T-helper 9 cell (primary cell): ENCODE measurements around the gene SLC39A10.
"Not testable (repeated sequence)": the region's sequence is repeated elsewhere in the genome, so short reads cannot be mapped to it uniquely, and the experiment has no call there.

Experiments
- DNase-seq: peaks from one replicate; pipeline ENCODE4 v3.0.0-alpha.2; 2020

Gene SLC39A10

DNA sequence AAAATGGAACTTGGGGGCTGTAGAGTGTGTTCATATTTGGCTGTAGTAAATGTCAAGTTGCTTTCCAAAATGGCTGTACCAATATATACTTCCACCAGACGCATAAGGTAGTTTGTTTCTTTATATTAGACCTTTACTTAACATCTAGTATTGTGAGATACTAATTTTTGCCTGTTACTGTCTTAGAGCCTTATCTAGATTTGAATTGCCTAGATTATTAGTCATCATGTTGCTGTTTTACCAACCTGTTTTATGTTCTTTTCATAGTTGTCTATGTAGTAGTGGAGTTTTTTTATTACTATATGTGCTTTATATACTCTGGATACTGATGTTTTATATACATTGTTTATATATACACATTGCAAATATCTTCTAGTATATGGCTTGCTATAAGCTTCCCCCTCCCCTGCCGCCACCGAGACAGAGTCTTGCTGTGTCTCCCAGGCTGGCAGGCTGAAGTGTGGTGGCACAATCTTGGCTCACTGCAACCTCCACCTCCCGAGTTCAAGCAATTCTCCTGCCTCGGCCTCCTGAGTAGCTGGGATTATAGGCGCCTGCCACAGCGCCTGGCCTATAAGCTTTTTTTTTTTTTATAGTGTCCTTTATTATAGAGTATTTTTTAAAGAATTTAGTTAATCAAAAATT, 18.9 kb downstream of the SLC39A10 start:
- no peak for DNase-seq

DNA sequence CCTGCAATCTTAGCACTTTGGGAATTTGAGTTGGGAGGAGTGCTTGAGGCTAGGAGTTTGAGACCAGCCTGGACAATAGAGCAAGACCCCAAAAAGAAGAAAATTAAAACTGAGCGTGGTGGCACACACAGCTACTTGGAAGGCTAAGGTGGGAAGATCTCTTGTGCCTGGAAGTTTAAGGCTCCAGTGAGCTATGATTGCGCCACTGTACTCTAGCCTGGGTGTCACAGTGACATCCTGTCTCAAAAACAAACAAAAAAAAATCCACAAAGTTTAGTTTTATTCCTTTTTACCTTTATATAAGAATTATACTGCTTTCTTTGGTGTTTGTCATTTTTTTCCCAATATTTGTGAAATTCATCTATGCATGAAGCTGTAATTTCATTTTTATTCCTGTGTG, 20.3 kb downstream of the SLC39A10 start:
- DNase-seq = no peak

DNA sequence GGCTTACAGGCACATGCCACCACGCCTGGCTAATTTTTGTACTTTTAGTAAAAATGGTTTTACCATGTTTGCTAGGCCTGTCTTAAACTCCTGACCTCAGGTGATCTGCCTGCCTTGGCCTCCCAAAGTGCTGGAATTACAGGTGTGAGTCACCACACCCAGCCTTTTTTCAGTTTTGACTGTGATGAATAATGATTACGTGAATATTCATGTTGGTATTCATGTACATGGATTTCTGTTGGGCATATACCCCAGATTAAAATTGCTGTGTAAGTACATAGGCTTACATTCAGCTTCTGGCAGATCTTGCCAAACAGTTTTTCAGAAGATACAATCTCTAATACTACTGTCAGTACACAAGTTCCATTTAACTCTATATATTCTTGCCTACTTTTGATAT, 20.9 kb downstream of the SLC39A10 start:
- DNase-seq = no peak

DNA sequence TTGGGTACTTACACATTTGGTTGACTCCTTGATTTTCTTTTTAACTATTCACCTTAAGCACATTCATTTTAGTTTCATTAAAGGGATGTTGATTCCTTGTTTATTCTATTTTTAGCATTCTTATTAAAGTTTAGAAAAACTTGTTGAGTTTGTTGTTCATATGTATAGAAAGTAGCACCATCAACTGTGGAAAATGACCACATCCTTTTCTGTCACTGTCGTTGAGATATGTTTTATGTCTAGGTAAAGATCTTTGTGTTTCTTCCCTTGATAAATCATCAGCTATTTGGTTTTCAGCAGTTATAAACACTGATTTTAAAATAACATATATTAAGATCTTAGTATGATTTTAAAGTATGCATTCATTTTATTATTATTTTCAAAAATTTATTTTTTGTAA, 25.1 kb downstream of the SLC39A10 start:
- no peak for DNase-seq

DNA sequence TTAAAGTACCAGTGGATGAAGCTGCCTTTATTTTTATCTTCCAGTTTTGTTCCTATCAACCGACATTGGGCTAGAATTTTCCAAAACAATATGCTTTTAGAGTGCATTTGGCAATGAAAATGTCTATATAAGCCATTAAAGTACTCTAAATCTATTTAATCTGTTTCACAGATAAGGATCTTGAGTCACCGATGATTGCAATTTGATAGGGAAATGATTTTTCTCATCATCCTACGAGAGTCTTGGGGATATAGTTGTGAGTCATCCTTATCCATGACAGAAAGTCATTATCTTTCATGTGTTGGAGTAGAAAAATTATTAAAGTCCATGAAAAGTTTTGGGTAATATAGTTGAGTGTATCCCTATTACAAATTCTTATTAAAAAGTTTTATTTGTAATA, 26.1 kb downstream of the SLC39A10 start:
- no peak for DNase-seq

DNA sequence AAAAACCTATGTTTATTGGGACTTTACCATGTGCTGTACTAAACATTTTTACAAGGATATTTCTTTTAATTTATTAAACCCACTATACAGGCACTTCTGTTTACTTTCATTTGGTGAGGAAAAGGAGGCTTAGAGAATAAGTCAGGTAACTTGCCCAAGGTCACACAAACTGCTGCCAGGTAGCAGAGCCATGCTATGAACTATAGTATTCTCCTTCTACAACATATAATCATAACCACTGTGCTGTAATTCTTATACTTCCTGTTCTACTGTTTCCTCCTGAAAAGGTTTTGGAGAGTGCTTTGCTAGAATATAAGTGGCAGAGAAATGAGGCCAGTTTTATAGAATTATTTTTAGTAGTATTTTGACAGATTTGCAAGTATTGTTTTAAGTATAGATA, 29.5 kb downstream of the SLC39A10 start:
- no peak for DNase-seq

DNA sequence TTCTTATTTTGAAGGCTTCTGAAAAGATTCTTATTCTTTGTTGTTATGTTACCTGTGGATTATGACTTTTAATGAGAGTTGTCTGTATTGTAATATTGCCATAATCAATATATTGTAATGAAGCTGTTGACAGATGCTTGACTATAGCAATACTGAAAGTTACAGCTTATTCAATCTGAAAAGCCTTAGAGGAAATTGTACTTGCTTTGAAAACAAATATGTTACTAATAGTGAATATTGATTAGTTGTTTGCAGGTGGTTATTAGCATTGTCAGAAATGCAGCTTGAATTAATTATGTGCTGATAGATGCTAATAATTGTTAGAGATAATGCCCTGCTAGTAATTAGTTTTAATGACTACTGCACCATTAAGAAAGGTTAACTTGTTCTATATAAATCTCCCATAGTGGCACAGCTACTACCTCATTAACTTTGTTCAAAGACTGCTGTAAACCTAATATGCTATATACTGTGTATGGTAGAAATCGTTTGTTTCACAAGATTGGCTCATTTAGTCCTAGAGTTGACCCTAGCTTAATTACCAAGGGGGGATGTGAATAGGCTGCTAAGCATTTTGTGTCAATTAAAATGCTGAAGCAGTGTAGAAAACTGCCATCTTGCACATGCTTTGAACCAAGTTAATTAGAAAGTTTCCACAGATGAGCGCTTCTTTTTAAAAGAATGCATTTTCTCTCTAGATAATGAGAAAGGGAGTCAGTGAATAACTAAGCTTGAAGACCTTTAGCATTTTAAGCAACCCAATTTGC, 30.5 kb downstream of the SLC39A10 start:
- DNase-seq = no peak

DNA sequence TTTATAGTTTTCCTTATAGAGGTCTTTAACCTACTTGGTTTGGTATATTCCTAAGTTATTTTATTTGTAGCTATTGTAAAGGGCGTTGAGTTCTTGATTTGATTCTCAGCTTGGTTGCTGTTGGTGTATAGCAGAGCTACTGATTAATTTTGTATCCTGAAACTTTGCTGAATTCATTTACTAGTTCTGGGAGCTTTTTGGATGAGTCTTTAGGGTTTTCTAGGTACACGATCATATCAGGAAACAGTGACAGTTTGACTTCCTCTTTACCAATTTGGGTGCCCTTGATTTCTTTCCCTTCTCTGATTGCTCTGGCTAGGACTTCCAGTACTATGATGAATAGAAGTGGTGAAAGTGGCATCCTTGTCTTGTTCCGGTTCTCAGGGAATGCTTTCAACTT, 35.5 kb downstream of the SLC39A10 start:
- DNase-seq = not testable (repeated sequence)

DNA sequence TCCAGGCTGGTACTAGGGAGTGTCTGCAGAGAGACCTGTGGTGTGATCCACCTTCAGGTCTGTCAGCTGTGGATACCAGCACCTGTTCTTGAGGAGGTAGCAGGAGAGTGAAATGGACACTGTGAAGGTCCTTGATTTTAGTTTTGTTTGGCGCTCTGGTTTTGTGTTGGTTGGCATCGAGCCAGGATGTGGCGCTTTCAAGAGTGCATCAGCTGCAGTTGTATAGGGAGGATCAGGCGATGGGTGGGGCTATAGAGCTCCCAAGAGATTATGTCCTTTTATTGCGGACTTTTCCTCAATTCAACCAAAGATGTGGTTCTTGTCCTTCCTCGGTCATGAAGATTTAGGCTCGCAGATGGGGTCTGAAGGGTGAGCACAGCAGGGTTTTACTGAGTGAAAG, 37.5 kb downstream of the SLC39A10 start:
- no peak for DNase-seq

DNA sequence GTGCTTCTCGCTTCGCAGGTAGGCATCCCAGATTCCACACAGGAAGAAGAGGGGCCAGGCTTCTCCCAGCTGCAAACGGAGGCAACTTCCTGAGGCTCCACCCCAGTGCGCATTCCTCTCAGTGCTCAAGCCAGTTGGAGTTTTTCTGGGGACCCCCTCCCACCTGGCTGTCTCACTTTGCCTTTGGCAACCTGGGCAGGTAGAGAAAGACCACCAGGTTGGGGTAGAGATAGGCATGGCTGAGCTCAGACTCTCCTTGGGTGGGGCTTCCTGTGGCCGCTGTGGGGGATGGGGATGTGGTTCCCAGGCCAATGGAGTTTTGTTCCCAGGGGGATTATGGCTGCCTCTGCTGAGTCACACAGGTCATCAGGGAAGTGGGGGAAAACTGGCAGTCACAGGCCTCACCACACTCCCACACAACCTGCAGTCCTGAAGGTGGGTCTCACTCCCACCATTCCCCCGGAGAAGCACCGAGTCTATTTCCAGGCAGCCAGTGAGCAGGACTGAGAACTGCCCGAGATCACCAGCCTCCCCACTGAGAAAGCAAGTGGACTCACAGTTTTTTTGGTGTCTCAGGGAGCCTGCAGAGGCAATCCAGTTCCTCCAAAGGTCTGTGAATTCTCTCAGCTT, 38.1 kb downstream of the SLC39A10 start:
- DNase-seq = no peak

DNA sequence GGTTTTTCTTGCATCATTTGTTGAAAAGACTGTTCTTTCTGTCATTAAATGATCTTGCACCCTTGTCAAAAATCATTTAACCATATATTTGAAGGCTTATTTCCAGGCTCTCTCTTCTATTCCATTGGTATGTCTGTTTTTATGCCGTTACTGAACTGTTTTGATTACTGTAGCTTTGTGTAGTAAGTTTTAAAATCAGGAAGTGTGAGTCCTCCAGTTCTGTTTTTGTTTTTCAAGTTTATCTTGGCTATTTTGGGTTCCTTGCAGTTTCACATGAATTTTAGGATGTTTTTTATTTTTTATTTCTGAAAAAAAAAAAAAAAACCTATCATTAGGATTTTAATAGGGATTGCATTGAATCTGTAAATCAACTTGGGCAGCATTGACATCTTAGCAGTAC, 39.0 kb downstream of the SLC39A10 start:
- no peak for DNase-seq

DNA sequence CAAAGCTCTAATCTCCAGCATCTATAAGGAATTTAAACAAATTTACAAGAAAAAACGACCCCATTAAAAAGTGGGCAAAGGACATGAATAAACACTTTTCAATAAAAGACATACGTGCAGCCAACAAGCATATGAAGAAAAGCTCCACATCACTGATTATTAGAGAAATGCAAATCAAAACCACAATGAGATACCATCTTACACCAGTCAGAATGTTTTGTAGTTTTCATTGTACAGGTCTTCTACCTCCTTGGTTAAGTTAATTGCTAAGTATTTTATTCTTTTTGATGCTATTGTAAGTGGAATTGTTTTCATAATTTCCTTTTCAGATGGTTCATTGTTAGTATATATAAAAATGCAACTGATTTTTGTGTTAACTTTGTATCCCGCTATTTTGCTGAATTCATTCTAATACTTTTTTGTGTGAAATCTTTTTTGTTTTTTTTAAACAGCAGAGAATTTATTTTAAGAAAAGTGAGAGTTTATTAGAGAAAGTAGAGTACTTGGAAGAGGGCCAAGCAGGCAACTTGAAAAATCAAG, 40.7 kb downstream of the SLC39A10 start:
- no peak for DNase-seq

DNA sequence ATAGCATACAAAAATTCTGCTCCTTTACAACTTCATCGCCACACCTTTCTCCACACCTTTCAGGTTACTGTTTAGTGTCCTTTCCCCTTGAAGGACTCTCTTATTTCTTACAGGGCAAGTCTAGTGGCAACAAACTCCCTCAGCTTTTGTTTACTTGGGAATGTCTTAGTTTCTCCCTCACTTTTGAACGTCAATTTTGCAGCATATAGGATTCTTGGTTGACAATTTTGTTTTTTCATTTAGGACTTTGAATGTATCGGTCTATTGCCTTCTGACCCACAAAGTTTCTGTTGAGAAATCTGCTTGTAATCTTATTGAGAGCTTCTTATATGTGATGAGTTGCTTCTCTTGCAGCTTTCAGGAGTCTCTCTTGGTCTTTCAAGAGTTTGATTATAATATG, 43.5 kb downstream of the SLC39A10 start:
- DNase-seq = no peak

DNA sequence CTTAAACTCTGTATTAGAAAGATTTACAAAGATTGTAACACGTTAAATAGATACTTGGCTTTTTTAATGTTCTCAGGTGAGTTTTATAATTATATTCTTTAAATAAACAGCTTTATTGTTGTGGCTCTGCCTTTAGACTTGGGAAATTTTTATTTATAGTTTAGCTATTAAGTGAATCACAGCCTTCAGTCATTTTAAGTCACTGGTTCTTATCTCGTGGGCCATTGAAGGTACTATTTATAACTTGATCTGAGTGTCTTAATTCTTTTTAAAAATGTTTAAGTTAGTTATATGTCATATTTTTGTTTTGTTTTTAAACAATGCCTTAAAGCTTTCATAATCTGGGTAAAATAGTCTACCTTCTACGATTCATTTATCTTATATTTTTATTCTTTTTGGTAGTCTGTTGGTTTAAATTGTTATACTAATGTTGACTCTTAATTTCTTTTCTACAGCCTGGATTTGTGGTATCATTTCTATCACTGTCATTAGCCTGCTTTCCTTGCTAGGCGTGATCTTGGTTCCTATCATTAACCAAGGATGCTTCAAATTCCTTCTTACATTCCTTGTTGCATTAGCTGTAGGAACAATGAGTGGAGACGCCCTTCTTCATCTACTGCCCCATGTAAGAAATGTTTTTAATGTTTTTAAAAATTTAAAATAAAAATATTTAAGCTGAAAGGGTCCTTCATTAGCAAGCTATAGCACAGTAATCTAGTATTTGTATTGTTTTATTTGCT, 49.3 kb downstream of the SLC39A10 start:
- DNase-seq = no peak

DNA sequence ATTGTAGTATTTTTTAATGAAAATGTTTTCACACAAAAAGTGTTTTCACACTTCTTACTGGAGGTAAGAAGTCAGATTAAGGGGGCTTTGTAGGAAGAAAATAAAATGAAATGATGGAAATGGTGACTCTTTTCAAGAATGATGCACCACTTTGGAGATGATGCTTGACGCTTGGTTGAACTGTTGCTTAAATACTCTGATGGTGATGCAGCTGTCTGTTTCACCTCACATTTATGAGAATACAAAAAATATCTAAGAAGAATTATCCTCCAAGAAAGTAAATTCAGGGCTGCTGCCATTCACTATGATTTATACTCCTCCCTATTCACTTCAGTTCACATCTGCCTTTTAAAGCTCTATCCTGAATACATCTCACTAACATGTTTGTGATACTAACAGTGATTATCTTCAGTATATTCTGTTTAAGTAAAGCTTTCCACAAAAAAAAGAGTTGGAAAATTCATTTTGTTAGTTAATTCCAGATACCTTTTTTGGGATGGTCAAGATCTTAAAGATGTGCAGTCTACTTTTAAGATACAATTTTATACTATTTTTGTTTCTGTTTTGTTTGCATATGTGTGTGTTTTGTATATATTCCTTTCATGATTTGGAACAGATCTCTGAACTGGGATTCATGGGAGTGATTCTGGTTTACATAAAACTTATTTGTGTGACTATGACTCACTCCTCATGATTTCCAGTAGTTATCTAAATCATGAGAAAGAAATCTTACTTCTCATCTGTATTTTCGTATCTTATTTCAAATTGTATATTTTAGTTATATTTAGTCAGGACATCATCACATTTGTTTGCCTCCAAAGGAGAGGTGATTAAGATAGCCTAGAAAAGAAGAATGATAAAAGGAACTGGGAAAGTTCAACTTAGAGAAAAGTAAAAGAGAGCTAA, 53.1 kb downstream of the SLC39A10 start:
- no peak for DNase-seq

DNA sequence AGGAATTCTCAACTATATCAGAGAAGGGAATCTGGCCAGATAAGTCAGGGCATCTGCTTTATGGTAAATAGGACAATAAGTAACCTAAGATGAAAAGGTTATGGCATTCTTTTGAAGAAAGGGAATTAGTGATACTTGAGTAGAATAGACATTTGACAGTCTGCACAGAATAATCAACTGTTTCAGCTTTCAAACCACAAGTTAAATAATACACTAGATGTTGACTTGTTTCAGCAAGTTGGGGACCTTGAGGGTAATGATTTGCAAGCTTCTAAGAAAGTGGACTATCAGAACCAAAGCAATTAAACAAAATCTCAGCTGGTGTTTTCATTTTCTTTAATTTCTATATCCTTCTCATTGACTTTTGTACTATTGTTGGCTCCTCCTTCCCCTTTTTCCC, 54.5 kb downstream of the SLC39A10 start:
- no peak for DNase-seq

DNA sequence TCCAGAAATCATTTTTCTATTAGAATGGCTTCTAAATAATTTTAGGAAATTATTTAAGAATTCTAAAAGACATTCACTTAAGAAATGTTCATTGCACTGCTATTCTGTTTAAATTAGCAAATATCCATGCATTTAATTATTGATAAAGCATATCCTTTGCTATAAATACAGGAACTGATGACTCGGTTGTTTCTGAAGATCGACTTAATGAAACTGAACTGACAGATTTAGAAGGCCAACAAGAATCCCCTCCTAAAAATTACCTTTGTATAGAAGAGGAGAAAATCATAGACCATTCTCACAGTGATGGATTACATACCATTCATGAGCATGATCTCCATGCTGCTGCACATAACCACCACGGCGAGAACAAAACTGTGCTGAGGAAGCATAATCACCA, 59.4 kb downstream of the SLC39A10 start:
- DNase-seq = no peak

DNA sequence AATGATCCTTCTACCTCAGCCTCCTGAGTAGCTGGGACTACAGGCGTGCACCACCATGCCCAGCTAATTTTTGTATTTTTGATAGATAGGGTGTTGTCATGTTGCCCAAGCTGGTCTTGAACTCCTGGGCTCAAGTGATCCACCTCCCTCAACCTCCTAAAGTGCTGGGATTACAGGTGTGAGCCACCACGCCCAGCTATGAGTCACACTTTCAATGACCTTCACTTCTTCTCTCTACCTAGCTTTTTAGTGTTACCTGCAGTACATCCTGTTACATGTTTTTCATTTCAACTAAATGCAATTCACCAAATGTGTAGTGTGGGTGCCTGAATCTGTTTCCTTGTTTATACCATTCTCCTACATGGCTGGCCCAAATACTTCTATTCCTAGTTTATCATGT, 64.0 kb downstream of the SLC39A10 start:
- no peak for DNase-seq

DNA sequence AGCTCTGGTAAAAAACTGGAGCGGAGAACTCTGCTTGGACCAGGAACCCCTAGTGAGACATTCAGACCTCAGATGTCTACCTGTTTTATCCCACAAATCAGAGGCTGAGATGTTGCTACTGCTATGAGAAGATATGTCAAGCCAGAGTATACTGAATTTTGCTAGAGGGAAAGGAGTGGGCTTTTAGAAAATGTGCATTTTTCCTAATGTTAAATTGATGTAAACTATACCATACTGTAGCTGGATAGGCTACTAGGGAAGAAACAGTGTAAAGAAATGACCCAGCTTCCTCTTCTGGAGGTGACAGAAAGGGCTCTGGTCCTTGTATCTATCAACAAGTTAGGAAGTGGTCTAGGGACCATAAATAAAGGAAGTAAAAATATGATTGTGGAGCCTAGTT, 65.0 kb downstream of the SLC39A10 start:
- no peak for DNase-seq

DNA sequence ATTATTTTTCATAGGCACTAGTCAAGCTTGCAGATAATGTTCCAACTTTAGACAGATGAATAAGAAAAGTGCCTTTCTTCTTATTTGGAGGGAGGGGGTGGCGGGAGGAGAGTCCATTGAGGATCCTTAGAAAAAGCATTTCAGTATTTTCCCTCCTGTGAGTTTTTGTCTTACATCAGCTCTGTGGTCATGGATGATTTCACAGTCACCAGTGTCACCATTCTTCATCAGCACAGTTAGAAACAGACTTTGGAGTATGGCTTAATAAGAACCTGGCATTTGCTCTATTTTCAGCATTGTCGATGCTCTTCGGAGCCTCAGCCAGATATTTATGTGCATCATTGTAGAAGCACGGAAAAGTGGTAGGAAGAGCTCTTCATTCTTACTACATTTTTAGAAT, 70.1 kb downstream of the SLC39A10 start:
- DNase-seq = no peak

DNA sequence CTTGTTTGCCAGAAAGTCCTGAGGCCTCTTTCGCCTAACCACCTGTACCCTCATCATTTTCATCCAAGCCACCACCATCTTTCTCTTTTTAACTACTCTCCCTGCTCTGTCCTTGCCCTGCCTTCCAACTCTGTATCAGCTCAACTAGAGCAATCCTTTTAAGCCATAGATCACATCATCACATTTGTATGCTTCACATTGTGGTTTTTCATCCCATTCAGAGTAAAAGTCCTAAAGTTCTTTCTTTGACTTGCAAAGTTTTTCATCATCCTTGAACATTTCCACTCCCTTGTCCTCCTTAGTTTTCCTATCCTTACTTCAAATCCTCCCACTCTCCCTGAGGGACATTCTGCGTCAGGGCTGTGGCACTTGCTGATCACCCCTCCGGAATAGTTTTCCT, 73.9 kb downstream of the SLC39A10 start:
- no peak for DNase-seq

DNA sequence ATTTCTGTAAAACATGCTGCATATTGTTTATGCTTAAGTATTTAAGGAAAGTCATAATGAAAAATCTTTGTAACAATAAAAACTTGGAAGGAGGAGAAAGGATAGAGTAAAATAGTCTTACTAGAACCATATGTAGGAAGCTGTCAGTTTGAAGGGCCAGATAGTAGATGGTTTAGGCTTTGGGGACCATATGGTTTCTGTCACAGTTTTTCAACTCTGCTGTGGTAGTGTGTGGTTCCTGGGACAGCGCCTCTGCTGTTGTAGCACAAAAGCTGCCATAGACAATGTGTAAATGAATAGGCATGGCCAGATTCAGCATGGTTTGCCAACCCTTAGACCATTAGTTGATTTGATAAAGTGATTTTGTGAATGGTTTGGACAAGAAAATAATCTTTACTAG, 75.5 kb downstream of the SLC39A10 start:
- no peak for DNase-seq
